Hematopoietic multipotent progenitor cell treated with erythropoietin and hydrocortisone succinate and interleukin-3 and kit ligand, for 4 days (in vitro differentiated cells): ENCODE data around the gene HS6ST1.
A peak's percentile ranks its signal among the peaks of the same experiment; 100 is the strongest.
"Not testable (repeated sequence)": the region's sequence is repeated elsewhere in the genome, so short reads cannot be mapped to it uniquely, and the experiment has no call there.

Source experiments
- DNase-seq: peaks from one replicate; pipeline ENCODE4 v3.0.0-alpha.2; 2015

HS6ST1 gene

GRCh38 chr2:128264881-128265607 lies 53.6 kb downstream of the HS6ST1 start:
- DNase-seq, result no peak

- DNase-seq, result no peak
Observed at GRCh38 chr2:128263902-128264331, 54.8 kb downstream of the HS6ST1 start.

- DNase-seq, result peak; percentile 35
Observed at GRCh38 chr2:128262315-128263253, 56.1 kb downstream of the HS6ST1 start.

GRCh38 chr2:128261245-128262128 lies 57.2 kb downstream of the HS6ST1 start:
- DNase-seq, result no peak

- no peak for DNase-seq
Observed at GRCh38 chr2:128260239-128261138, 58.2 kb downstream of the HS6ST1 start.

- no peak for DNase-seq
Observed at GRCh38 chr2:128259585-128259984, 59.1 kb downstream of the HS6ST1 start.

GRCh38 chr2:128258218-128258617 lies 60.5 kb downstream of the HS6ST1 start:
- DNase-seq, result no peak

- DNase-seq, result no peak
Observed at GRCh38 chr2:128252501-128252900, 66.2 kb downstream of the HS6ST1 start.

GRCh38 chr2:128252086-128252485 lies 66.6 kb downstream of the HS6ST1 start:
- DNase-seq, result not testable (repeated sequence)

GRCh38 chr2:128250229-128251025 lies 68.2 kb downstream of the HS6ST1 start:
- no peak for DNase-seq

- DNase-seq, result no peak
Observed at GRCh38 chr2:128249555-128249954, 69.1 kb downstream of the HS6ST1 start.

GRCh38 chr2:128245813-128246212 lies 72.9 kb downstream of the HS6ST1 start:
- peak; percentile 70 for DNase-seq

- DNase-seq, result no peak
Observed at GRCh38 chr2:128241896-128242295, 76.8 kb downstream of the HS6ST1 start.

- no peak for DNase-seq
Observed at GRCh38 chr2:128237911-128238697, 80.6 kb downstream of the HS6ST1 start.

- DNase-seq, result peak; percentile 66
Observed at GRCh38 chr2:128237081-128237534, 81.6 kb downstream of the HS6ST1 start.

GRCh38 chr2:128236491-128237035 lies 82.1 kb downstream of the HS6ST1 start:
- no peak for DNase-seq

GRCh38 chr2:128235581-128235980 lies 83.1 kb downstream of the HS6ST1 start:
- no peak for DNase-seq

- DNase-seq, result no peak
Observed at GRCh38 chr2:128234613-128235012, 84.1 kb downstream of the HS6ST1 start.

GRCh38 chr2:128233790-128234395 lies 84.8 kb downstream of the HS6ST1 start:
- no peak for DNase-seq
